Activated naive CD8-positive, alpha-beta T cell treated with anti-CD3 and anti-CD28 coated beads, Interleukin-2, amount 10 ng/mL, durations not matched to agents 7 days and 5 days (primary cell): ENCODE results near the gene ZNF831. TPM values are rescaled to one million over a fixed set of nuclear protein-coding genes. Genes with fewer than 3 reads are reported as not detected.

Source experiments
- ATAC-seq: fragments of 150-1000 bp; cut with Tn5 transposase; one replicate; pipeline ENCODE4 v1.10.0; 2021; ENCODE audit warnings: low read depth, moderate library complexity
- POLR2A ChIA-PET: fragments of 350-600 bp; sonication (Branson Sonifier 250); formaldehyde crosslinking; loops from one replicate; lab custom pipeline; 2021; ENCODE audit warnings: antibody characterized with exemption; lab: Charles Lee
- DNase-seq: peaks from one replicate; pipeline ENCODE4 v3.0.0; 2021
- H3K27ac Mint-ChIP-seq: one replicate; pipeline ENCODE4 v1.8.0; 2022; ENCODE audit warnings: mild to moderate bottlenecking, mixed read lengths
- H3K27me3 Mint-ChIP-seq: one replicate; pipeline ENCODE4 v1.8.0; 2022; ENCODE audit warnings: mild to moderate bottlenecking, moderate library complexity, mixed read lengths
- H3K36me3 Mint-ChIP-seq: one replicate; pipeline ENCODE4 v1.8.0; 2021; ENCODE audit warnings: mild to moderate bottlenecking, mixed read lengths
- H3K4me1 Mint-ChIP-seq: one replicate; pipeline ENCODE4 v1.8.0; 2021; ENCODE audit warnings: mixed read lengths
- H3K4me3 Mint-ChIP-seq: one replicate; pipeline ENCODE4 v1.8.0; 2022; ENCODE audit warnings: mild to moderate bottlenecking, moderate library complexity, mixed read lengths
- H3K9me3 Mint-ChIP-seq: one replicate; pipeline ENCODE4 v1.8.0; 2021; ENCODE audit warnings: mixed read lengths
- total RNA-seq, 2 experiments: library from RNA; stranded (reverse); gene quantifications; one replicate each; pipeline ENCODE4 v1.2.3, GENCODE V29; 2021

The ZNF831 gene
- total RNA-seq, 2 experiments from 2014 or later = 15.9 to 16.3 TPM

DNA sequence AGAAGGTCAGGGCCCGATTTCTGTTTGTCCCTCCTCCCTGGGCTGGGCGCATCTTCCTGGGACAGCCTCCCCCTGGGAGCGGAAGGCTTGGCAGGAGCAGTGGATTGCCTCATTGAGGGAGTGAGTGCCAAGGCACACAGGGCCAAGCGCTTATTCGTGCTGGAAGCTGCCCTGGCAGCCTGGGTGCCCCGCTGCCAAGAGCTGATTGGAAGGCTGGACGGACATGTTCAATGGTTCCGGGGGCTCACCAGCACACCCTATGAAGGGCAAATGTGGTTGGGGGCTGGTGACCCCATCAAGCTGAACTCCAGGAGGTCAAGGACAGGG lies 10.3 kb upstream of the ZNF831 start:
- POLR2A ChIA-PET = interaction anchor here (1.4 to 1.9 kb wide), 2 partner anchors 10 to 31 kb away, joined by 7 read pairs; partner anchors contain the start of gene ZNF831
- H3K4me3 Mint-ChIP-seq = no peak overlapping the region
- H3K27me3 Mint-ChIP-seq = peaks cover 6% of the 10 kb centered on the region
- DNase-seq = no peak
- no peak overlapping the region for H3K27ac Mint-ChIP-seq
- H3K4me1 Mint-ChIP-seq = peaks cover 39% of the 10 kb centered on the region
- H3K9me3 Mint-ChIP-seq = no peaks in the 10 kb centered on the region
- no peak for ATAC-seq
- no peaks in the 10 kb centered on the region for H3K36me3 Mint-ChIP-seq

DNA sequence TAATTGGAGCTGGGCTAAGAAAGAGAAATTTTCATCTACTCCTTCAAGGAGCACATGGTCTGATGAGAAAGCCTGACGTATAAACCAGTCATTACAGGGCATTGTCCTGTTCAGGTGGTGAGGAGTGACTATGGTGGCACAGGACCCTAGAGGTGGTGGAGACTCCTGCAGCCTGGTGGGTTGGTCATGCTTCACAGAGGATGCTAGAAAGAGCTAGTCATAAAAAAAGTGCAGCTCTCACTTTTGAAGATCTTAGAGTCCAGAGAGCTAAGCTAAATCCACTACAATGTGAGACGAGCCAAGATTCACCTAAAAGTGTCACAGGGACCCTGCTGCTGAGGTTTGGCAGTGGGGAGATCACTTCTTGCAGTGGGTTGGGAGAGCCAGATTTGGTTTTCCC lies 9.8 kb upstream of the ZNF831 start:
- ATAC-seq = no peak
- POLR2A ChIA-PET = interaction anchor here (1.4 to 1.9 kb wide), 2 partner anchors 10 to 32 kb away, joined by 7 read pairs; partner anchors contain the start of gene ZNF831
- no peaks in the 10 kb centered on the region for H3K36me3 Mint-ChIP-seq
- H3K4me3 Mint-ChIP-seq = no peak overlapping the region
- no peak overlapping the region for H3K27ac Mint-ChIP-seq
- H3K4me1 Mint-ChIP-seq = peaks cover 36% of the 10 kb centered on the region
- H3K9me3 Mint-ChIP-seq = no peaks in the 10 kb centered on the region
- DNase-seq = no peak
- H3K27me3 Mint-ChIP-seq = peaks cover 6% of the 10 kb centered on the region

DNA sequence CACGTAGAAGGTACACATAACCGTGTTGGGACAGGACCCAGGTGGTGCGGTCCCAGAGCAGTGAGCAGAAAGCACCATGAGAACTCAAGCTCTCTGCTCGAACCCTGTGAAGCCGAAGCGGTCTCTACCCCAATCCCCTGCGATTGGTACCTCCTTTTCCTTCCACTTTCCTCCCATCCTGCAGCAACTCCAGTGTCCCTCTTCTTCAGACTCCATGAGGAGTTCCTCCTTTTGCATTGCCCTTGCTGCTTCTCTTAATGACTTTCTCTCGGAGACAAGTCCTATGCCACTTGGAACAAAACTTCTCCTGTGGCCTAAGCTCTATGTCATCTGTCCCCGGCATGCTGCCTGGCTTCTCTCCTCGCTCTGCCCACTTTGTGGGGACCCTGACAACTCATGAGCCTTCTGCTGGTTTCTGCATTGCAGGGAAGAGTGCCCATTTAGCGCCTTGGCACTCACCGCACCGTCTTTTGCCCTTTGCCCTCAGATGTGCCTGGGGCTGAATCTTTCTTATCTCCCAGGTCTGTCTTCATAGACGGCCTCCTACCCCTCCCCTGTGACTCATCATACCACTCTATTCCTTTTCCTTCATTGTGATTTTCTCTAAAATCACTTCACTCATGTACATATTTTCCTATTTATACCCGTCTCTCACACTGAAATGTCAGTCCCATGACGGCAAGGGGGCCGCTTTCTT lies 9.2 kb upstream of the ZNF831 start:
- POLR2A ChIA-PET = interaction anchor here (0.8 to 1.4 kb wide), 2 partner anchors 9 kb away, joined by 3 to 7 read pairs; partner anchors contain the start of gene ZNF831
- no peak overlapping the region for H3K27ac Mint-ChIP-seq
- DNase-seq = no peak
- H3K9me3 Mint-ChIP-seq = no peaks in the 10 kb centered on the region
- no peak for ATAC-seq
- peaks cover 34% of the 10 kb centered on the region for H3K4me1 Mint-ChIP-seq
- H3K36me3 Mint-ChIP-seq = no peaks in the 10 kb centered on the region
- no peak overlapping the region for H3K4me3 Mint-ChIP-seq
- H3K27me3 Mint-ChIP-seq = peaks cover 6% of the 10 kb centered on the region

- Mint-ChIP-seq H3K4me1 (peaks cover 36% of the 10 kb centered on the region), H3K36me3 (no peaks in the 10 kb centered on the region), H3K9me3 (no peaks in the 10 kb centered on the region), H3K27ac (no peak overlapping the region), H3K4me3 (no peak overlapping the region), H3K27me3 (peaks cover 6% of the 10 kb centered on the region)
- ATAC-seq (no peak), DNase-seq (no peak)
- POLR2A ChIA-PET = no interaction called here
Measured at GRCh38 chr20:59157064-59157463, 6.6 kb upstream of the ZNF831 start.

GRCh38 chr20:59157531-59157930 lies 6.1 kb upstream of the ZNF831 start:
- Mint-ChIP-seq H3K27me3 (peaks cover 6% of the 10 kb centered on the region), H3K9me3 (no peaks in the 10 kb centered on the region), H3K4me1 (peaks cover 36% of the 10 kb centered on the region), H3K36me3 (no peaks in the 10 kb centered on the region), H3K4me3 (no peak overlapping the region), H3K27ac (no peak overlapping the region)
- DNase-seq (no peak), ATAC-seq (no peak)
- POLR2A ChIA-PET = no interaction called here

DNA sequence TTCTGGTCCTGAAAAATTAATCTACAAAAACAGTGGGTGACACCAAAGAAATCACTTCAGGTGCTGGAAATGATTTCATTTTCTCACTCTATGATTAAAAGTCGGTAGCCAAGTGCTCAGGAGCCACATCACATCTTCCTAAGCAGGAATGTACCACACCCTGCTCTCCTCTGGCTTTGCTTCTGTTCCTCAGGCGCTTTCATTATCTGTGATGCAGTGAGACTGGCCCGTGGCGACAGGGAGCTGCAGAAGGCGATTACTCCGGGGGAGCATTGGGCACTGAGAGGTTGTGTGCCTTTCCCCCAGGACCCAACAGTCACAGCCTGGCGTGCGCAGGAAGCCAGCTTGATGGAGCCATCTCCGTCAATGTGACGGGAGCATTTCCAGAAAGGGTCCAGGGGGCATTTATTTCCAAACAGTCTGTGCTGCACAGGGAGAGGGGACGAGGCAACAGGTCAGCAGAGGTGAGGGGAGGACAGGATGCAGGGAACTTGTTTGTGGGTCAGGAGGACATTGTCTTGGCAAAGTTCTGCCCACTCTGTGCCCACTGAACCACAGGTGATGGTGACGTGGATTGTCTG lies 5.6 kb upstream of the ZNF831 start:
- POLR2A ChIA-PET = no interaction called here
- DNase-seq = no peak
- H3K4me1 Mint-ChIP-seq = peaks cover 36% of the 10 kb centered on the region
- no peaks in the 10 kb centered on the region for H3K36me3 Mint-ChIP-seq
- no peak overlapping the region for H3K4me3 Mint-ChIP-seq
- H3K27ac Mint-ChIP-seq = no peak overlapping the region
- ATAC-seq = no peak
- no peaks in the 10 kb centered on the region for H3K9me3 Mint-ChIP-seq
- peaks cover 3% of the 10 kb centered on the region for H3K27me3 Mint-ChIP-seq

- ATAC-seq = no peak
- Mint-ChIP-seq H3K27me3 (peaks cover 3% of the 10 kb centered on the region), H3K9me3 (no peaks in the 10 kb centered on the region), H3K27ac (no peak overlapping the region), H3K36me3 (no peaks in the 10 kb centered on the region), H3K4me3 (no peak overlapping the region), H3K4me1 (peaks cover 41% of the 10 kb centered on the region)
- POLR2A ChIA-PET = interaction anchor here (0.6 to 2.4 kb wide), 3 partner anchors 12 to 57 kb away, joined by 3 to 14 read pairs (median 3); no protein-coding TSS in a partner anchor
- no peak for DNase-seq
Measured at GRCh38 chr20:59158673-59159072, 4.9 kb upstream of the ZNF831 start.

DNA sequence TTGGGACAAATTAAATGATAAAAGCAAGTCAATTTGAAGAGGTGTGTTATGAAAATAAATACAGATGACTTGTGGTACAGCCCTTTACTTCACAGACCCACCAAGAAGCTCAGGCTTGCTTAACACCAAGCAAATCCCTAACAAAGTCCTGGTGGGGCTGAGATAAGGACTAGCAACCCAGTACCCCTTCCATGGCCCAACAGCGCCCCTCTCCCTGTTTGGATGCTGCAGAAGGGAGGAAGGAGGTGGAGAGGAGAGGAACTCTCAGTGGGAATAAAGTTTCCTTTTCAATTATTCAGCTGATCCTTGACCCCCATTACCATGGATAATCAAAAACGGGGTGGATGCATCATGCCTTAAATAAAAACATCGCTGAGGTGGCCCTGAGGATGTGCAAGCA lies 4.5 kb upstream of the ZNF831 start:
- peaks cover 39% of the 10 kb centered on the region for H3K4me1 Mint-ChIP-seq
- peaks cover 3% of the 10 kb centered on the region for H3K27me3 Mint-ChIP-seq
- ATAC-seq = peak; percentile 2
- H3K4me3 Mint-ChIP-seq = peak overlapping the region; percentile 85
- no peaks in the 10 kb centered on the region for H3K36me3 Mint-ChIP-seq
- no peak for DNase-seq
- POLR2A ChIA-PET = interaction anchor here (0.6 to 2.4 kb wide), 17 partner anchors 8 to 508 kb away, joined by 3 to 14 read pairs (median 4); partner anchors contain the start of genes ATP5F1E and STX16
- peak overlapping the region; percentile 95 for H3K27ac Mint-ChIP-seq
- H3K9me3 Mint-ChIP-seq = no peaks in the 10 kb centered on the region

- peak; percentile 80 for ATAC-seq
- Mint-ChIP-seq H3K4me1 (peaks cover 41% of the 10 kb centered on the region), H3K4me3 (peak overlapping the region; percentile 85), H3K27ac (peak overlapping the region; percentile 95), H3K9me3 (no peaks in the 10 kb centered on the region), H3K27me3 (peaks cover under 1% of the 10 kb centered on the region), H3K36me3 (no peaks in the 10 kb centered on the region)
- POLR2A ChIA-PET = interaction anchor here (0.7 to 2.4 kb wide), 17 partner anchors 9 to 509 kb away, joined by 3 to 14 read pairs (median 4); partner anchors contain the start of genes ATP5F1E and STX16
- DNase-seq = peak; percentile 68
Measured at GRCh38 chr20:59159493-59160376, 3.9 kb upstream of the ZNF831 start.

DNA sequence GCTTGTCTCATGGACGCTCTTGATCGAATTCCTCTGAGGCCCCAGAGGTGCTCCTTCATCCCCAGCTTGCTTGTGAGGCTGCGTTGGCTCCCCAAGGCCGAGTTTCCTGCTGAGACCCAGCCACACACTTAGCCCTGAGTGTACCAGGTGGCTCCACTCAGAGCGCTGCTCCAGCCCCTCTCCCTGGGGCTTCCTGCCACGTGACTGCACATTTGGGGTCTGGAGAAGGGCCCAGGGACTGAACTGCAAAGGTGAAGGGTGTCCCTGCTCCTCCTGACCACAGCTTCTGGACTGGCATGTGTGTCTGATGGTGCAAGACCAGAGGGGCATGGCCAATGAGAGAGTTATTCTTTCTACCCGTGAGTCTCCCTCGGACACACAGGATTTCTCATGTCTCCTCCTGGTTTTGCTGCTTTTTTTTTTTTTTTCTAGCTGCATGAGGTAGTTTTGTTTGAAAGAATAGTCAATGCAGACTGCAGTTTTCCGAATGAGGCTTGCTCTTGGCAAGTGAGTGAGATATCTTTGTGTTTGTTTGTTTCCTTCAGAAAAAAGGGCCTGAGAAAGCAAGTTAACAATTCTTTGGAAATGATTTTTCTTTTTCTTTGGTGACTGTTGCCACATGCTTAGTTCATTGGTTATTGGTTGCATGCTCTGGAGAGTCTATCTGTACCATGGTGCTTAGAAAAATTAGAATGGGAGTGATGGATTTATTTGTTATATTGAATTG lies 3.1 kb upstream of the ZNF831 start:
- peak overlapping the region; percentile 85 for H3K4me3 Mint-ChIP-seq
- no peaks in the 10 kb centered on the region for H3K9me3 Mint-ChIP-seq
- no peaks in the 10 kb centered on the region for H3K36me3 Mint-ChIP-seq
- ATAC-seq = no peak
- peak; percentile 57 for DNase-seq
- H3K27me3 Mint-ChIP-seq = no peaks in the 10 kb centered on the region
- POLR2A ChIA-PET = interaction anchor here (0.6 to 2.4 kb wide), 11 partner anchors 10 to 269 kb away, joined by 3 to 14 read pairs (median 6); partner anchors contain the start of gene ATP5F1E
- H3K4me1 Mint-ChIP-seq = peaks cover 49% of the 10 kb centered on the region
- H3K27ac Mint-ChIP-seq = peak overlapping the region; percentile 95

GRCh38 chr20:59161721-59162120 lies 1.9 kb upstream of the ZNF831 start:
- Mint-ChIP-seq H3K4me3 (peak overlapping the region; percentile 89), H3K4me1 (peaks cover 59% of the 10 kb centered on the region), H3K27ac (peak overlapping the region; percentile 95), H3K36me3 (peaks cover 1% of the 10 kb centered on the region), H3K9me3 (no peaks in the 10 kb centered on the region), H3K27me3 (no peaks in the 10 kb centered on the region)
- POLR2A ChIA-PET = no interaction called here
- ATAC-seq (no peak), DNase-seq (no peak)

DNA sequence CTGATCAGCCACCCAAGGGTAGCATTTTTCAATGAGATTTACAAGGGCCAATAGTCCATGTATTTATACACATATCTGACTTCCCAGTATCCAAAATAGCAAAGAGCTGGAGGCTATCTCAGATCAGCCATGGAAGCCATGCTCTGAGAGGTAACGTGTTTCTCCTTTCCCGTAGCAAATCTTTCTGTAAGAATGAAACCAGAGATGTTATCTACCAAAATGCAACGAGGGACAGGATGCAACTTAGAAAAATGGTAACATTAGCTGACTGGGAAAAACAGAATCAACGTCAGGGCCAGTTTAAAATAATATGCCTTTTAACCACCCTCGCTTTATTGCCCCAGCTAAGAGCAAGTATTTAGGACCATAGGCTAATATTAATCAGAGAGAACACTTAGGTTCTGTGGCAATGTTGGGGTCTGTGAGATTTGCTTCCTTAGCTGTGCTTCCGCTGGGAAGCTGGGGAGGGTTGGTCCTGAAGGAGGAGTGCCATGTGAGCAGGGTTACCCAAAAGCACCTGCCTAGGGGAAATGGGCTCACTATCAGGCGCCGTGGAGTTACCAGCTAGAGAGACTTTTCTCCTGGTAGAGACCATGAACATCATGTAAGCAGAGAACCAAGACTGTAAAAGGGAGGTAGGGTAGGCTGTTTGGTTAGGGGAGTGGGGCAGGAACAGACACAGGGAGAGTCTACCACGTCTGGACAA lies 1.2 kb downstream of the ZNF831 start:
- DNase-seq (no peak), ATAC-seq (peak; percentile 5)
- peaks cover 68% of the 10 kb centered on the region for H3K4me1 Mint-ChIP-seq
- H3K36me3 Mint-ChIP-seq = peaks cover 16% of the 10 kb centered on the region
- peak overlapping the region; percentile 83 for H3K4me3 Mint-ChIP-seq
- POLR2A ChIA-PET = interaction anchor here (0.7 to 3.4 kb wide), 7 partner anchors 13 to 512 kb away, joined by 3 to 39 read pairs (median 14); partner anchors contain the start of gene ATP5F1E
- peak overlapping the region; percentile 95 for H3K27ac Mint-ChIP-seq
- no peaks in the 10 kb centered on the region for H3K27me3 Mint-ChIP-seq
- H3K9me3 Mint-ChIP-seq = peaks cover 7% of the 10 kb centered on the region
